GM03348 (cell line): ENCODE data around the gene ZFYVE9.

Source experiments
- DNase-seq: peaks from one replicate; pipeline ENCODE4 v3.0.0; 2012; ENCODE audit warnings: low spot score

Gene ZFYVE9

DNA sequence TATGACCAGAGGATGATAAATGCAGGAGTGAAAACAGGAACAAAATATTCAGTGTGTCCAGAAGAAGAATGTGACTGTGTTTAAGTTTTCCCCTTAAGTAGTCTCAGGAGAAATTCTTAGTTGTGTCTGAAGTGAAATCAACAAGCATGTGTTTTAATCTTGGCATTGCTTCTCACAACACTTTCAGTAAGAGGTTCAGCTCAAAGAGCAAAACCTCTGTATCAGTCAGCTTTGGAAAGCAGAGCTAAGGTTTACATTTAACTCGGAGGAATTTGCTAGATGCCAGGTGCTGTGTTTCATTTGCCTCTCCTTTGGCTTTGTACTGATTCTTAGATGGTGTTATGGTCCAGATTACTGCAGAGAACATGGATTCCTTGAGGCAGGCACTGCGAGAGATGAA is 195.6 kb downstream of the ZFYVE9 start:
- no peak for DNase-seq

GRCh38 chr1:52341655-52342260 is 199.9 kb downstream of the ZFYVE9 start:
- DNase-seq: no peak

GRCh38 chr1:52343979-52344378 is 202.1 kb downstream of the ZFYVE9 start:
- DNase-seq: no peak

GRCh38 chr1:52345252-52345651 is 203.4 kb downstream of the ZFYVE9 start:
- DNase-seq: no peak

DNA sequence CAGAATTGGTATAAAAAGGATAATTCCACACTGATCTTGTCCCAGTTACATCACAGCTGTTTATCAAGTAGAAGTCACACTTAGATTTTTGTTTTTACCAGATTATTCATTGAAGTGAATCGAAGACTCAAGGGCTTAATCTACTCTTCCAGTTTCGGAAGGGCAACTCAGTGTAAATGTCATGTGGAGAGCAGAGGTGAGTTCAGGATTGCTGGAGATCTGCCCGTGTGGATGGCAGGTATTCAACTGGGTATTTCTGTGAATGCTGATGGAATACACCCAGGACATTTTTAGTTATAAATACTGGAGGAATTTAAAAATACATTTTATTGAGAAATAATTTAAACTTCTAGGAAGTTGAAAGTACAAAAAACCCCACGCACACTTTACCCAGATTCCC is 204.8 kb downstream of the ZFYVE9 start:
- no peak for DNase-seq

GRCh38 chr1:52348704-52349300 is 206.9 kb downstream of the ZFYVE9 start:
- peak; percentile 30 for DNase-seq

DNA sequence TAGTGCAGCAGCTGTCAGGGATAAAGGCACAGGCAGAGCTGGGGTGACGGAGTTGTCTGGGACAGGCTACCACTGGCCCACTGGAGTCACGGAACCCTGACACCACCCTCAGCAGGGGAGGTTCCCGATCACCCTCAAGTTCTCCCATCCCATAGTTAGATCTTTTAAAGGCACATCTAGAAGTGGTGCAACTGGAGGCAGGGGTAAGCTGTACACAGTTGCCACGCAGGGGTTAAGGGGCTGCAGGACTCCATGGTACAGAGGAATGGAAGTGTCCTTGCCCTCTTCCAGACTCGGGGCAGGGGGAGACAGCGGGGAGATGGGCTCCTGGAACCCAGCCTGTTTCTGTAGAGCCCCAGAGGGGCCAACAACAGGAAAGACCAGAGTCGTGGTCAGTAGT is 210.8 kb downstream of the ZFYVE9 start:
- no peak for DNase-seq

DNA sequence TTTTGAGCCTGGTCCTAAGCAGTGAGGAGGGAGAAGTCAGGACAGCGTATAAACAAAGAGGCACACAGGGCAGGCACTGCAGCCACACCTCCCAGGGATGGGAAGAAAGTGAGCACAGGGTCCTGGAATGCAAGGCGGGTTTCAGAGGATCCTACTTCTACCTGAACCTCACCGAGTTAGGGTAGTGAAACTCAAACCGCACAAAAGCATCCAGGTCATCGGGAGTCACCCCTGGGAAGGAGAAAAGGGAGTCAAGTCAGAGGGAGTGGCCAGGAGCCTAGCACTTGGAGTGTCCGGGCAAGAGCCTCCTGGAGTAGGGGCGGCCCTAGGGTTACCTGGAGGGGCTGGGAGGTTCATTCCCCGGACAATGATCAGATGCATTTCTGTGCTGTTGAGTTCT is 213.5 kb downstream of the ZFYVE9 start:
- no peak for DNase-seq

DNA sequence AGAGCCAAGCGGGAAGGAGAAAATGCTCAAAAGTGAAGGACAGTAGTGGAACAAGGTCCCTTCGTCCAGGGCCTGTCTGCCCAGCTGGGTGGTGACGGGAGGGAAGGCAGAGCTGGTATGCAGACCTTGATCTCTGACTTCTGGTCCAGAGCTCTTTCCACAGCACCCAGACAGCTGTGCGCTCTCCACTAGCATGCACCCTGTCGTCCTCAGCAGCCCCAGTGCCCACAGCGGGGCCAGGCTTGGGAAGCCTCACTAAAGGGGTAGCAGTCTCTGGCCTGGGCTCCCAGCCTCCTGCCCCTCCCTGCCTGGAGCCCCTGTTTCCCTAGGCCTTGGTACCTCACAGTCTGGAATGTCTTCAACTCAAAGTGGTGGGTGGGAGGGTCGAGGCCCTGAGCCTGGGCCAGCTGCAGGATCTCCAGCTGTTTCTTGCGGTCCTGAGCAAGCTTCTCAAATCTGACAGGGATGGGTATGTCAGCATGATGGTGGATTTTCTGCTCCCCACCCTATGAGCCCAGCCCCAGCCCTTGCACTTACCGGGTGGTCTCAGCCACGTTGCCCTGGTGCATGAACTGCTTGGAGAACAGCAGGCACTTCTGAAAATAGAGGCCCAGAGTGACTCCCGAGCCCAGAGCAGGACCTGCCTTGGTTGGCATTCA is 214.1 kb downstream of the ZFYVE9 start:
- DNase-seq: no peak

- no peak for DNase-seq
Measured at GRCh38 chr1:52356818-52357355, 215.0 kb downstream of the ZFYVE9 start.

DNA sequence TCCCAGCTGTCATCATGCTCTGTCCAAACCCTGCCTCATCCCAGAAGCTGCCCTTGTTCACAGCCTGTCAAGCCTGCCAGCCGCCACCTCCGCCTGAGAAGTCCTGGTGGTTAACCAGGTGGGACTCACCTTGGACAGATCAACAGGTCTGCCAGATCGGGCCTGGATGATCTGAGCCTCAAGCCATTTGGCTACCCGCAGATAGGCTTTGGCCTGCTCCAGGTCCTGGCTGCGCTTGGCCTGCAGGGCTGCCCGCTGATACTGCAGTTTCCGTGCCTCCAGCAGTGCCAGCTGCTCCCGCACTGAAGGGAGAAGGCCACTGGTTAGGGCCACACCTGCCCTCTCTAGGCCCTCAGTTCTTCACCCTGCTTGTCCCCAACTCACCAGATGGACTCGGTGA is 215.5 kb downstream of the ZFYVE9 start:
- no peak for DNase-seq

GRCh38 chr1:52358851-52359497 is 217.1 kb downstream of the ZFYVE9 start:
- DNase-seq: no peak

- DNase-seq: no peak
Measured at GRCh38 chr1:52359676-52360594, 218.0 kb downstream of the ZFYVE9 start.

DNA sequence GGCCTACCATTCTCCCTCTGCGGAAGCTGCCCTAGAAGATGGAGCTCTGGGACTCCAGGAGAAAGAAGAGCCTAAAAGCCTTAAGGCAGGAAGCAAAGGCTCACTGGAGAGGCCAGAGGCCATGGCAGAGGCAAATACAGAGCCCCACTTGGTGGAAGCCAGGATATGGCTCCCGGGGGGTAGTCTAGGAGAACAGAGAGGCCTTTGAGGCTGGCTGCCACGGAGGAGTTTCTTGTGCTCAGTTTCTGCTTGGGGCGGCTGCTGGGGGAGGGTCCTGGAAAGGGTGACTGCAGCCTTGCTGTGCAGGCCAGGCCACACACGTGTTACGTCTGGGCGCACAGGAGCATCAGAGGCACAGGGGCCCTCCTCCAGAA is 218.7 kb downstream of the ZFYVE9 start:
- no peak for DNase-seq

DNA sequence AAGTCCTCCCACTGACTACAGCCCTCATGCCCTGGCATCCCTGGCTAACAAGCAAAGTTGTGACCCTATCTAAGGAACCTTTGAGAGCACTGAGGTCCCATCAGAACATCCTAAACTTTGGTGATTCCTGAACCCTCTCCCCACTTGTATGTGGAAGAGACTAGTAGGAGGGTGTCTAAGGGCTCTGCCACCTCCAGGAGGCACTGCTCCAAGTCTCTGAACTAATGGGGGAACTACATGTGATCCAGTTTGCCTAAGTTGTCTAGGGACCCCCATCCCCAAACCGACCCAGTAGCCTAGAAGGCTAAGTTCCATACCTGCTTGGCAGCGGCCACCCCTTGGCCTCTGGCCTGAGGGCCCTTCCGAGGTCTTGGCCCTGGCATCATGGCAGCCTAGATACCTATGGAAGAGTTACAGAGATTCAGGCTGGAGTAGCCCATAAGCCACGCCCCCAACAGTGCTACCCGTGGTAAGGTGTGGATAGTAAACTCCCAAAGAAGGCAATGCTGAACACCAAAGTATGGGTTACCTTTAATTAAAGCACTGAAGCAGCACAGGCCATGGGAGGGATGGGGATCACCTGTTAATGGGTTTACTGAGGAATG is 222.4 kb downstream of the ZFYVE9 start:
- no peak for DNase-seq

GRCh38 chr1:52365071-52365745 is 223.3 kb downstream of the ZFYVE9 start:
- DNase-seq: peak; percentile 81

GRCh38 chr1:52365746-52366516 is 224.0 kb downstream of the ZFYVE9 start, which contains the start of gene CC2D1B:
TSS of gene CC2D1B (minus strand) at chr1:52366205. CDS start at chr1:52364620, 1,585 bp downstream.
- peak; percentile 99 for DNase-seq

GRCh38 chr1:52366517-52366827 is 224.6 kb downstream of the ZFYVE9 start:
- DNase-seq: no peak

GRCh38 chr1:52367272-52367671 is 225.4 kb downstream of the ZFYVE9 start:
- no peak for DNase-seq
